Left hindlimb (tissue), 1 donor: ENCODE data around the gene DHCR7.

ENCODE experiments used
- DNase-seq: peaks from one replicate; pipeline ENCODE4 v3.0.0-alpha.2; 2018

The DHCR7 gene, protein sequence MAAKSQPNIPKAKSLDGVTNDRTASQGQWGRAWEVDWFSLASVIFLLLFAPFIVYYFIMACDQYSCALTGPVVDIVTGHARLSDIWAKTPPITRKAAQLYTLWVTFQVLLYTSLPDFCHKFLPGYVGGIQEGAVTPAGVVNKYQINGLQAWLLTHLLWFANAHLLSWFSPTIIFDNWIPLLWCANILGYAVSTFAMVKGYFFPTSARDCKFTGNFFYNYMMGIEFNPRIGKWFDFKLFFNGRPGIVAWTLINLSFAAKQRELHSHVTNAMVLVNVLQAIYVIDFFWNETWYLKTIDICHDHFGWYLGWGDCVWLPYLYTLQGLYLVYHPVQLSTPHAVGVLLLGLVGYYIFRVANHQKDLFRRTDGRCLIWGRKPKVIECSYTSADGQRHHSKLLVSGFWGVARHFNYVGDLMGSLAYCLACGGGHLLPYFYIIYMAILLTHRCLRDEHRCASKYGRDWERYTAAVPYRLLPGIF

DNA sequence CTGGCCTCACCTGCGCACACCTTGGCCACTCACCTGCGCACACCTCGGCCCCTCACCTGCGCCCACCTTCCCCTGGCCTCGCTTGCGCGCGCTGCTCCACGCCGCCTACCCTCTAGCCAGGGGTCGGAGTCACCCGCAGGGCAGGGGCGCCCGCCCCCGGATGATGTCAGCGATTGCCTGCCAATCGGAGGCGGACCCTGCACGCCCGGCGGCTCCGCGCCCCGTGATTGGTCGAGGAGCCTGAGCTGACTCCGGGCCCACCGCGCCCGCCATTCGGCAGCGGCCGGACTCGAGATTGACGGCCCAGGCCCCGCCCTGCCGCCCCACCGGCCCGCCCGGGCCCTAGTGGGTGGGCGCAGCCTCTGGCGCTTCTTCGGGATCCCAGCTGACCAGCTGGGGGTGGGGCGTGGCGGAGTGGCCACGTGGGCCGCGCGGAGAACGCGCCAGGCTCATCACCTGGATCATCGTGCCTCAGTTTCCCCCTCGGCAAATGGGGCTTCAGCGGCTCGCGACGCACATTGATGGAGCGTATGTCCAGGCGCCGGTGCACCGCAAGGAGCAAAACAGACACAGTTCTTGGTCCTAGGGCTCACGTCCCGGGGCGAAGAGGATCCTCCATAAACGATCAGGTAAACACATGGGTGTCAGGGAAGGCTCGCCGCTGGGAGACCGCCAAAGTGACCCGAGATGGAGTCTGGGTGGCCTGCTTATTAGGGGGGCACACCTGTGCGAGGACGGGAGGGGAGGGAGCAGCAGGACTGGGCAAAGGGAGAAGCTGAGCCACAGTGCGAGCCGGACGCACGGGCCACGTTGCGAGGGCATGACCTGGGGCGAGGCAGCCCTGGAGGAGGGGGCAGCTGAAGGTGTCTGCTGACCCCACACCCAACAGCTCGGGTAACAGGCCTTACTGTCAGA is at the start of gene DHCR7:
TSS of gene DHCR7 (minus strand) at position 137 of the 915 bp plus-strand sequence. CDS start 3,441 bp downstream, outside the sequence.
- peak; percentile 96 for DNase-seq

DNA sequence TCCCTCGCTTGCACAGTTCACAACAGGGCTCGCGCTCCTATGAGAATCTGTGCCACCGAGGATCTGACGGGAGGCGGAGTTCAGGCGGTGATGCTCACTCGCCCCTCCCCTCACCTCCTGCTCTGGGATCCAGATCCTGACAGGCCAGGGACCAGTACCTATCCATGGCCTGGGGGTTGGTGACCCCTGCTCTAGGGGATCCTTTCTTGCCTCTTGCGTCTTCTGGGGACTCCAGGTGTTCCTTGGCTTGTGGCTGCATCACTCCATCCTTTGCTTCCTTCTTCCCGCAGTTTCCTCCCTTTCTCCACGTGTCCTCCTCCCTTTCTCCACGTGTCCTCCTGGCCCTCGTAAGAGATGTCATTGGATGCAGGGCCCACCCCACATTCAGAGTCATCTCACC is 48.2 kb upstream of the DHCR7 start:
- DNase-seq: no peak

DNA sequence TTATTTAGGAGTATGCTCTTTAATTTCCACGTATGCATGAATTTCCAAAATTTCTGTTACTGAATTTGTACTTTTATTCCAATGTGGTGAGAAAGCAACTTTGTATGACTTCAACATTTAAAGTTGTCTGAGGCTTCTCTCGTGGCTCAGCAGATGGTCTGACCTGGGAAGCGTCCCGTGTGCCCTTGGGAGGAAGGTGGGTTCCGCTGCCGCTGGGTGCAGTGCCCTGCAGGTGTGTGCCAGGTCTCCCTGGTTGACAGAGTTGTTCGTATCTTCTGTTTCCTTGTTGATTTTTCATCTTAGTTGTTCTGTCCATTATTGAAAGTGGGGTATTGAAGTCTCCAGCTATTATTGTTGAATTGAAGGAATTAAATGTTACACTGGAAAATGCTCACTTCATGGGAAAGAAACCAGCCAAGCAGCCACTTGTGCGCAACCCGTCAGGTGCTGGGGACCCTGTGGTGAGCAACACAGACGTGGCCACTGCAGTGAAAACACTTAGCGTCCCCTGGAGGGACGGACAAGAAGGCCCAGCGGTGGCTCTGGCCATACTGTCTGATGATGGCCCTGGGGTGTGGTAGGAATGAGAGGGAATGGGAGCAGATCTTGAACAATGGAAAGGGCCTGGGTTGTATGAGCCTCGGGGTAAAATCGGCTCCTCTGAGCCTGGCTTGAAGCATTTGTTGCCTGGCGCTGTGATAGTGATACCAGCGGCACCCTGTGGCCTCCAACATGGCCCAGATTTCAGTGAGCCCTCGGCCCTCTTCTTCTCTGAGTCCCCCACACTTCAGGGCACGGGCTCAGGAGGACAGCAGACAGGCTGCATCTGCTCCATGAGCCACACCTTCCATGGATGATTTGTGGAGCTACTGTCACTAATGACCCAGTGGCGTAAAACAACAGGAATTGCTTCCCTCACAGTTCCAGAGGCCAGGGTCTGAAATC is 47.4 kb upstream of the DHCR7 start:
- peak; percentile 7 for DNase-seq

GRCh38 chr11:71491940-71492339 is 43.7 kb upstream of the DHCR7 start:
- peak; percentile 8 for DNase-seq

DNA sequence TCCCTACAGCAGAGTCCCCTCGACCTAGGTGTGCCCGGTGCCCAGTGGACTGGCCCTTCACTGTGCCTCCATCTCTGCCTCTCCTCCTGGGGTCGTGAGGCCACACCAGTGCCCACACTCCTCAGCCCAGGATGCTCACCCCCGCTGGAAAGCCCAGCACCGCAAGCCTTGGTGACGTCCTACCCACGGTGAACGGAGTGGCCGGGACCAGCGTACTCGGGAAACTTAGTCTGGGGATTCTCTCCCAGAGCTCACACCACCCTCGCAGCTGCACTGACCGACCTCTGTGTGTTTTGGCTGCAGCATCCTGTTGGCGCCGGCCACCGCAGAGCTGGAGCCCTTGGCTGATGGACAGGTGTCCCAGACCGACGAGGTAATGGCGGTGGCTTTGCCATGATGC is 43.3 kb upstream of the DHCR7 start:
- peak; percentile 30 for DNase-seq

DNA sequence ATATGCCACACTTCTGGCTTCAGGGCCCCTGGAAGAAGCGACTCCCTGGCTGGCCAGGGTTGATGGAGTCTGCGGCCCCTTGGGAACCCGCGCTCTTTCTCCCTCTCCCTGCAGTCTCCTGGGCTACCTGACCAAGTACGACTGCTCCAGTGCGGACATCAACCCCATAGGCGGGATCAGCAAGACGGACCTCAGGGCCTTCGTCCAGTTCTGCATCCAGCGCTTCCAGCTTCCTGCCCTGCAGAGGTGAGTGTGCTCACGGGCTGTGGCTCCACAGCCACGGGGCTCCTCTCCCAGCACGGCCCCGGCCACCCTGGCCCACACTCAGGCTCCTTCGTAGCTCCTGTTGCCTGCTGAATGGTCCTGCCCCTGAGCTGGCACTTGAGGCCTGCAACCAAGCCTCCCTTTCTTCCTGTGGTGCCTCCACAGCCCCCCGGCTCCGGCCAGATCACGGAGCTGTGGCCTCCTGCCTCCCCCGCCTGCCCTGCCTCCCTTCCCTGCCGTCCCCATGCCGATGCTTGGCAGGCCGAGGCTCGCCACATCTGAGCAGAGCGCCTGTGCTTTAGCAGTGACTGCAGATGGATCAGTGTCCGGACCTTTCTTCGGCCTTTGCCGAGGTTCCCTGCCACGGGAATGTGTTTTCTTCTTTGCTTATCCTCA is 42.7 kb upstream of the DHCR7 start:
- DNase-seq: peak; percentile 13

GRCh38 chr11:71490044-71490730 is 42.0 kb upstream of the DHCR7 start:
- peak; percentile 5 for DNase-seq

DNA sequence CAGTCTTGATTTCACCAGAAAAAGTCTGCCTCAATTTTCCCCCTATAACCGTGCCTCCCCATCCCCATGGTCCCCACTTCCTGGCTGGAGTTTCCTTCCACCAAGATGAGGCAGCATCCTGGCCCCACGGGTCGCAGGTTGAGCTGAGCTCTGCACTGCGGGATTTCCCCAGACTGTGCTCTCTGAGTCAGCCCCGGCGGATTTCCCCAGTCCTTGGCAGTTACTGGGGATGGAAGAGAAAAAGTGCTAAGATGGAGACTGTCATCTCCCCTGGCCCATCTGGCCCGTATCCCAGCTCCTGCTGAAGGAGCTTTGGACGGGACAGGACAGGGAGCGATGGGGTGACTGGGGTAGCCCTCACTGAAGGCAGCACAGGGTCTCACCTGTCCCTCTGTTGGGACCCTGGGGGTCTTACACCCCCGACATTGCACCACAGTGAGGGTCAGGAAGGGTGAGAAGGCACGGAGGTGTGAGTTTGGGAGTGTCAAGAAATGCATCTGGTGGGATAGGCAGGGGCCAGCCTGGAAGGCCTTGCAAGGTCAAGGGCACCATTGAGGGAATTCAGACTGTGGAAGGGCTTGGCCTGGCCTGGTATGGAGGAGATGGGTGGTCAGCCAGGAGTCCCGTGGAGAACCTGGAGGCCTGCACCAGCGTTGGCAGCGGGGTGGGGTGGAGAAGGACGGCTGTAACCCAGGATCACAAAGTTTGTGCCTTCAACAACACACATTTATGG is 41.3 kb upstream of the DHCR7 start:
- no peak for DNase-seq

GRCh38 chr11:71488681-71489270 is 40.6 kb upstream of the DHCR7 start:
- DNase-seq: no peak

DNA sequence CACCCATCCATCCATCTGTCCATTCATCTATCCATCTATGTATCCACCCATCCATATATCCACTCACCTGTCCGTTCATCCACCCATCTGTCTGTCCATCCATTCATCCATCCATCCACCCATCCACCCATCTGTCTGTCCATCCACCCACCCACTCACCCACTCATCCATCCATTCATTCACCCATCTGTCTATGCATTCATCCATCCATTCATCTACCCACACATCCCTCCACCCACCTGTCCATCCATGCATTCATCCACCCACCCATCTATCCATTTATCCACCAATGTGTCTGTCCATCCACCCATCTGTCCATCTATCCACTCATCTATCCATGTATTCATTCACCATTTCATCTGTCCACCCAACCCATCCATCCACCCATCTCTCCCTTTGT is 38.1 kb upstream of the DHCR7 start:
- no peak for DNase-seq

- no peak for DNase-seq
Observed at GRCh38 chr11:71485466-71485865, 37.3 kb upstream of the DHCR7 start.

GRCh38 chr11:71485063-71485399 is 36.8 kb upstream of the DHCR7 start:
- no peak for DNase-seq

GRCh38 chr11:71484248-71485062 is 36.3 kb upstream of the DHCR7 start:
- no peak for DNase-seq

DNA sequence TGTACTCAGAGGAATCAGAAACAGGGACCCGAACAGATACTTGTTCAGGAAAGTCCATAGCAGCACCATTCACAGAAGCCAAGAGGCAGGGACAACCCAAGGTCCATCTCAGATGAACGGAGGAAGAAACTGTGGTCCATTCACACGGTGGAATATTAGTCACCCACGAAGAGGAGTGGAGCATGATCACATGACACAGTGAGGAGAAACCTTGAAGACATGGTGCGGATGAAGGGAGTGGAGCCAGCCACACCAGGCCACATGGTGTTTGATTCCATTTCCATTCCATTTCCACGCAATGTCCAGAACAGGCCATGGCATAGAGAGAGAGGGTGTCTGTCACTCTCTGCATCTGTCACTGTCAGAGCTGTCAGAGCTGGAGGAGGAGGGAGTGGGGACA is 35.5 kb upstream of the DHCR7 start:
- DNase-seq: no peak

- DNase-seq: peak; percentile 3
Observed at GRCh38 chr11:71482746-71483364, 34.7 kb upstream of the DHCR7 start.

- peak; percentile 24 for DNase-seq
Observed at GRCh38 chr11:71482216-71482615, 34.0 kb upstream of the DHCR7 start.

DNA sequence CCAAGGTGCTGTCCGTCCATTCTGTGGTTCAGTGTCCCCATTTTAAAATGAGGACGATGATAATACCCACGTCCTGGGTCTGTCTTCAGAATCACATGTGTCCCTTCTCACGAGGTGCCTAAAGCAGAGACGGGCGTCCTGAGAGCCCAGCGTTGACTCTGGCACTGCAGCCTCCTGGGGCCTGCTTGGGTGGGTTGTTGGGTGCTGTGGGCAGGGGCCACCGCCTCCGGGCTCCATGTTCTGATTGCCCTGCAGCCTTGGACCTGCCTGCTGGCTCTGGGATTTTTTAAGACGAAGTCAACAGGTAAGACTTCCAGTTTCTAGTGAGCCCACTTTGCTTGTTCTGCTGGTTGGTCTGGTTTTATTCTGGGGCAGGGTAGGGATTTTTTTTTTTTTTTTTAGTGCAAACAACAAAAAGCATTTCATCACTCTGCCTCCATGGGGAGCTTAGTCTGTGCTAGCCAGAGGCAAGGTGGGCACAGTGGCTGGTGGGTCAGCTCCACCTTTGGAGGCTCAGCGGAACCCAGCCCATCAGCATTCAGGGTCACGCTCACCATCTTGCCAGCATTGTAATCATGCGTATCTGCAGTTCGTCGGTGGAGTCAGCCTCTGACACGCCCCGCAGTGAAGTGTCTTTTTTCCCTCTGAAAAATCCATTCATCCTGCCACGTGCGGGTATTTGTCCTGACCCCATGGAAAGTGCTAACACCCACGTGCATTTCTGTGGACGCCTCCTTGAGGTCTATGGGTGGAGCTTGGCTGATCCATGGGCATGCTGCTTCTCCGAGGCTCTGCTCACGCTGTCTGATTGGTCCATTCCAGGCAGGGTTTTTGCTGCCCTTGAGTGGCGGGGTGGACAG is 33.1 kb upstream of the DHCR7 start:
- peak; percentile 9 for DNase-seq

DNA sequence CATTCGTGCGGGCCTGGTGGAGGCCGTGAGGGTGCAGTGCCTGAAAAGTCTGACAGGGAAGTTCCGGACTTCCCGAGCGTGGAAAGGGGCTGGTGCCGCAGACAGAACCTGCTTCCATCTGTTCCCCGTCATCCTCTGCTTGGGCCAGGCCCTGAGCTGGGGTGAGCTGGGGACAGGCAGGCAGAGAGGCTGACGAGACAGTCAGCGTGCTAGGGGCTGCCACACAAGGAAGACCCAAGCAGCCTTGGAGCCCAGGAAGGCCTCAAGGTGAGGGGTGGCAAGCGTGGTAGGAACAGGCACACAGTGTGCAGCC is 30.3 kb upstream of the DHCR7 start:
- DNase-seq: no peak
